Sigmoid colon (tissue), 4 donors: Measurements from ENCODE around the gene RAD17.

Experiments
- CTCF ChIP-seq, 4 experiments: fragments of 450-650 bp in 3 of 4; fragments of 200-600 bp in 1 of 4; IDR thresholded peaks; one replicate each; pipeline ENCODE4 v1.5.1; 2016 to 2019; ENCODE audit warnings: antibody characterized with exemption in 4 of 4, mild to moderate bottlenecking in 3 of 4, moderate library complexity in 2 of 4
- EP300 ChIP-seq, 4 donors: sonication (generic); formaldehyde crosslinking; IDR thresholded peaks; one replicate each; pipeline ENCODE4 v1.6.1; 2017; ENCODE audit warnings: antibody characterized with exemption in 4 of 4
- POLR2AphosphoS5 ChIP-seq, 4 donors: sonication (generic); formaldehyde crosslinking; IDR thresholded peaks; one replicate each; pipeline ENCODE4 v1.6.1; 2017; ENCODE audit warnings: antibody characterized with exemption in 4 of 4

GRCh38 chr5:69372394-69372793 lies 2.8 kb downstream of the RAD17 start:
- TF ChIP-seq CTCF (IDR thresholded peaks at IDR 0.05) (no peak), POLR2AphosphoS5 (IDR thresholded peaks at IDR 0.05) (no peak), EP300 (IDR thresholded peaks at IDR 0.05) (no peak)
